Transverse colon (tissue), 4 donors: ENCODE measurements around the gene PQBP1.

Experiments
- EP300 ChIP-seq: sonication (generic); formaldehyde crosslinking; IDR thresholded peaks from one replicate; pipeline ENCODE4 v1.6.1; 2017; ENCODE audit warnings: antibody characterized with exemption, low read depth
- POLR2A ChIP-seq: fragments of 450-650 bp; IDR thresholded peaks from one replicate; pipeline ENCODE4 v1.6.1; 2016; ENCODE audit warnings: antibody characterized with exemption, mild to moderate bottlenecking, moderate library complexity
- POLR2AphosphoS5 ChIP-seq, 3 donors: sonication (generic); formaldehyde crosslinking; IDR thresholded peaks; one replicate each; pipeline ENCODE4 v1.6.1; 2016; ENCODE audit warnings: antibody characterized with exemption in 3 of 3
- TF ChIP-seq, protein P1 (sequence below), 5 experiments: fragments of 200-600 bp in 3 of 5; fragments of 450-650 bp in 2 of 5; sonication (generic) in 3 of 5; IDR thresholded peaks; 1 replicate in 2 of 5; 2 replicates in 3 of 5; pipeline ENCODE4 v1.5.1; 2016 to 2017; ENCODE audit warnings: antibody characterized with exemption in 5 of 5, inconsistent platforms in 3 of 5, mild to moderate bottlenecking in 2 of 5, moderate library complexity in 1 of 5

DNA sequence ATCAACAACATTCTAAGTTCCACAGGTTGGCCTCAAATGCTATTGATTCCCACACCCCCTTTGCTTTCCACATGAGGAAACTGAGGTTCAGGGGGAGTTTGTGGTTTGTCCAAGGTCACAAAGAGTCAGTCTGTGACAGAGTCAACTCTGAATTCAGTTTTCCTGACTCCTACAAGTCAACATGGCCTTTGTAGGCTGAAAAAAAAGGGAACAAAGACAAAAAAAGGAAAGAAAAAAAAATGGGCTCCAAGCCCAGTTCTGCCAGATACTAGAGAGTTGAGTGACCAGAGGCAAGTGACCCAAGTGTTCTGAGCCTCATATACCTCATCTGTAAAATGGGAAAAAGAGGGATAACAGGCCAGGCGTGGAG, 37.6 kb downstream of the PQBP1 start:
- TF ChIP-seq, protein P1, sequence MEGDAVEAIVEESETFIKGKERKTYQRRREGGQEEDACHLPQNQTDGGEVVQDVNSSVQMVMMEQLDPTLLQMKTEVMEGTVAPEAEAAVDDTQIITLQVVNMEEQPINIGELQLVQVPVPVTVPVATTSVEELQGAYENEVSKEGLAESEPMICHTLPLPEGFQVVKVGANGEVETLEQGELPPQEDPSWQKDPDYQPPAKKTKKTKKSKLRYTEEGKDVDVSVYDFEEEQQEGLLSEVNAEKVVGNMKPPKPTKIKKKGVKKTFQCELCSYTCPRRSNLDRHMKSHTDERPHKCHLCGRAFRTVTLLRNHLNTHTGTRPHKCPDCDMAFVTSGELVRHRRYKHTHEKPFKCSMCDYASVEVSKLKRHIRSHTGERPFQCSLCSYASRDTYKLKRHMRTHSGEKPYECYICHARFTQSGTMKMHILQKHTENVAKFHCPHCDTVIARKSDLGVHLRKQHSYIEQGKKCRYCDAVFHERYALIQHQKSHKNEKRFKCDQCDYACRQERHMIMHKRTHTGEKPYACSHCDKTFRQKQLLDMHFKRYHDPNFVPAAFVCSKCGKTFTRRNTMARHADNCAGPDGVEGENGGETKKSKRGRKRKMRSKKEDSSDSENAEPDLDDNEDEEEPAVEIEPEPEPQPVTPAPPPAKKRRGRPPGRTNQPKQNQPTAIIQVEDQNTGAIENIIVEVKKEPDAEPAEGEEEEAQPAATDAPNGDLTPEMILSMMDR (IDR thresholded peaks at IDR 0.05): no peak
- no peak for TF ChIP-seq POLR2A
- TF ChIP-seq EP300: no peak
- TF ChIP-seq POLR2AphosphoS5 (IDR thresholded peaks at IDR 0.05): no peak
